Esophagus squamous epithelium (tissue), 5 donors: ENCODE measurements around the gene MEN1. TPM values are rescaled to one million over a fixed set of nuclear protein-coding genes. Genes with fewer than 3 reads are reported as not detected.

Experiments used
- DNase-seq: peaks from one replicate; lab custom pipeline; 2025; lab: John Stamatoyannopoulos, UW
- H3K27ac ChIP-seq, 4 donors: fragments of 200-600 bp; sonication (generic); one replicate each; pipeline ENCODE4 v1.5.1; 2016 to 2019; ENCODE audit warnings: mild to moderate bottlenecking in 1 of 4
- H3K27me3 ChIP-seq, 4 donors: fragments of 200-600 bp; sonication (generic); 1 replicate in 3 of 4; 2 replicates in 1 of 4; pipeline versions ENCODE4 v1.5.1 to v1.6.0; 2017 to 2021; ENCODE audit warnings: antibody characterized with exemption in 1 of 4
- H3K36me3 ChIP-seq, 3 donors: fragments of 200-600 bp; sonication (generic); one replicate each; pipeline ENCODE4 v1.5.1; 2016 to 2019
- H3K4me1 ChIP-seq, 3 donors: fragments of 200-600 bp; sonication (generic); one replicate each; pipeline ENCODE4 v1.5.1; 2017 to 2019
- H3K4me3 ChIP-seq, 4 donors: fragments of 200-600 bp; sonication (generic); 1 replicate in 3 of 4; 2 replicates in 1 of 4; pipeline ENCODE4 v1.5.1; 2016 to 2019; ENCODE audit warnings: mild to moderate bottlenecking in 2 of 4, moderate library complexity in 1 of 4
- H3K9me3 ChIP-seq, 3 donors: fragments of 200-600 bp; sonication (generic); one replicate each; pipeline ENCODE4 v1.5.1; 2016 to 2019
- POLR2A ChIP-seq, 4 donors: fragments of 450-650 bp; IDR thresholded peaks; one replicate each; pipeline ENCODE4 v1.6.1; 2017; ENCODE audit warnings: antibody characterized with exemption in 4 of 4, mild to moderate bottlenecking in 4 of 4, moderate library complexity in 3 of 4
- WGBS, 2 donors: methylation state at CpG; one replicate each; pipeline ENCODE4 v1.1.5; 2018; 5-methylcytosine and 5-hydroxymethylcytosine counted together
- intact Hi-C: fragments of 100-400 bp; cut with DNase I; formaldehyde crosslinking; loops from one replicate; pipeline ENCODE4 v1.15.0; 2022
- total RNA-seq, 4 donors: library from RNA; depleted of rRNA; stranded (reverse); fragments of >200 nt; gene quantifications; one replicate each; pipeline ENCODE4 v1.1.0, GENCODE V29; 2016
- TF ChIP-seq, protein P1 (sequence below), 6 experiments: fragments of 450-650 bp in 4 of 6; fragments of 200-600 bp in 2 of 6; sonication (generic) in 2 of 6; IDR thresholded peaks; one replicate each; pipeline ENCODE4 v1.5.1; 2016 to 2019; ENCODE audit warnings: antibody characterized with exemption in 6 of 6, mild to moderate bottlenecking in 4 of 6, moderate library complexity in 4 of 6
- donor health status: DM: yes; HTN: yes; CAD: no.

MEN1 gene
- total RNA-seq, 4 donors from 2014 or later, result 14.9 to 23.3 (median 17.0) TPM

DNA sequence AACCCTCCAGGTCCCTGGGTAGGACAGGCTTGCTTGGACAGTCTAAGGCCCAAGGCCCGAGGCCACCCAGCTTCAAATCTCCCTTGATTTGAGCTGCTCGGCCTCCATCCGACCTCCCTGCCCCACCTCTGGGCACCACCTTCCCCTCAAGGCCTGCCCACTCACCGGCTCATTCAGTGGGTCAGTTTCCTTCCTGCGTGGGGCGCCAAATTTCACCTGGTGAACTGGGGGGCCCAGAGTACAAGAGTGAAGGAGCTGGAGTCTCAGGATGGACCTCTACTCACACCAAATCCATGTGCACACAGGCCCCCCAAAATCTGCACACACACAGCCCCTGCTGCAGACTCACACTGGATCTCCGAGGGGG is 11.1 kb downstream of the MEN1 start:
- WGBS, 2 donors, result 54 to 61% methylated on average over 5 to 6 of the region's 7 CpGs
- peak overlapping the region in 1 of 4 donors; percentile 4 for H3K27ac ChIP-seq

DNA sequence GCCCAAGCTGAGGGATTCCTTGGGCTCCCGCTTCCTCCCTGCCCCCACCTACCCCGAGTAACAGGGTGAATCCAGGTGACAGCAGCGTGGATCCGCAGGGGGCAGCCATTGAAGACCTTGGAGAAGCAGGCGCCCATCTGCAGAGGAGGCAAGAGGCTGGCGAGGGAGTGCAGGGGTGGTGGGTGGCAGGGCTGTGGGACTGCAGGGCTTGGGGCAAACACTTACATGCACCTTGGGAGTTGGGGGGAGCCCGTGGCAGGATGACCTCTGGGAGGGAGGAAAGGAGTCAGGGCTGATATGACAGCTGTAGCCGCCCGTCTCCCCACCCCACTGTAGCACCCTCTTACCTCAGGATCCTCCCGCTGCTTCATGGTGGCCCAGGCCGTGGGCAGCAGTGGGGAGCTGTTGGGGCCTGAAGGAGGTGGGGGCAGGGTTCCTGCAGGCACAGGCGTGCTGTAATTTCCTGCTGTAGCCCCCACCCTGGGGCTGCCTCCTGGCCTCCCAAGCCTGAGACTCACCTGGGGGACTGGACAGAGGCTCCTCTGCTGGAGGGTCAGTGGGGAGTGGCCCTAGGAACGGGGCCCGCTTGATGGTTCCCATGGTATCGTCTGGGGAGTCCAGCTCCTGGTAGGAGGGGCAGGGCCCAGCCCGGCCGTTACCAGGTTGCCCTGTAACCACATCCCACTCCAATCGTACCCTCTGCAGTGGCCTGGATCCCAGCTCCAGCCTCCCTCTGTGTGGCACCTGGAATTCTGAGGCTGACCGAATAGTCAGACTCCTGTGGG is 13.4 kb downstream of the MEN1 start:
- intact Hi-C loops, result no loop called here
- no peaks in the 10 kb centered on the region for H3K9me3 ChIP-seq
- no peak overlapping the region for H3K4me3 ChIP-seq
- TF ChIP-seq, protein P1, sequence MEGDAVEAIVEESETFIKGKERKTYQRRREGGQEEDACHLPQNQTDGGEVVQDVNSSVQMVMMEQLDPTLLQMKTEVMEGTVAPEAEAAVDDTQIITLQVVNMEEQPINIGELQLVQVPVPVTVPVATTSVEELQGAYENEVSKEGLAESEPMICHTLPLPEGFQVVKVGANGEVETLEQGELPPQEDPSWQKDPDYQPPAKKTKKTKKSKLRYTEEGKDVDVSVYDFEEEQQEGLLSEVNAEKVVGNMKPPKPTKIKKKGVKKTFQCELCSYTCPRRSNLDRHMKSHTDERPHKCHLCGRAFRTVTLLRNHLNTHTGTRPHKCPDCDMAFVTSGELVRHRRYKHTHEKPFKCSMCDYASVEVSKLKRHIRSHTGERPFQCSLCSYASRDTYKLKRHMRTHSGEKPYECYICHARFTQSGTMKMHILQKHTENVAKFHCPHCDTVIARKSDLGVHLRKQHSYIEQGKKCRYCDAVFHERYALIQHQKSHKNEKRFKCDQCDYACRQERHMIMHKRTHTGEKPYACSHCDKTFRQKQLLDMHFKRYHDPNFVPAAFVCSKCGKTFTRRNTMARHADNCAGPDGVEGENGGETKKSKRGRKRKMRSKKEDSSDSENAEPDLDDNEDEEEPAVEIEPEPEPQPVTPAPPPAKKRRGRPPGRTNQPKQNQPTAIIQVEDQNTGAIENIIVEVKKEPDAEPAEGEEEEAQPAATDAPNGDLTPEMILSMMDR (IDR thresholded peaks at IDR 0.05), result no peak
- DNase-seq, result no peak
- H3K4me1 ChIP-seq, result peaks cover 0 to 10% (median 2%) of the 10 kb centered on the region in 3 donors
- H3K27me3 ChIP-seq, result no peaks in the 10 kb centered on the region
- peaks cover 0 to 23% (median 0%) of the 10 kb centered on the region in 3 donors for H3K36me3 ChIP-seq
- H3K27ac ChIP-seq, result no peak overlapping the region
- WGBS, 2 donors, result 83 to 85% methylated on average over 2 to 8 of the region's 19 CpGs

More for the DNA sequence above, 11.1 kb downstream of the MEN1 start:
- Histone ChIP-seq H3K36me3 (peaks cover 0 to 24% (median 0%) of the 10 kb centered on the region in 3 donors), H3K9me3 (no peaks in the 10 kb centered on the region), H3K4me3 (no peak overlapping the region), H3K27me3 (no peaks in the 10 kb centered on the region), H3K4me1 (peaks cover 17 to 30% (median 18%) of the 10 kb centered on the region in 3 donors)
- no peak for DNase-seq
- intact Hi-C loops, result no loop called here
- no peak for TF ChIP-seq POLR2A (IDR thresholded peaks at IDR 0.05)
- TF ChIP-seq, protein P1 (IDR thresholded peaks at IDR 0.05), result no peak

DNA sequence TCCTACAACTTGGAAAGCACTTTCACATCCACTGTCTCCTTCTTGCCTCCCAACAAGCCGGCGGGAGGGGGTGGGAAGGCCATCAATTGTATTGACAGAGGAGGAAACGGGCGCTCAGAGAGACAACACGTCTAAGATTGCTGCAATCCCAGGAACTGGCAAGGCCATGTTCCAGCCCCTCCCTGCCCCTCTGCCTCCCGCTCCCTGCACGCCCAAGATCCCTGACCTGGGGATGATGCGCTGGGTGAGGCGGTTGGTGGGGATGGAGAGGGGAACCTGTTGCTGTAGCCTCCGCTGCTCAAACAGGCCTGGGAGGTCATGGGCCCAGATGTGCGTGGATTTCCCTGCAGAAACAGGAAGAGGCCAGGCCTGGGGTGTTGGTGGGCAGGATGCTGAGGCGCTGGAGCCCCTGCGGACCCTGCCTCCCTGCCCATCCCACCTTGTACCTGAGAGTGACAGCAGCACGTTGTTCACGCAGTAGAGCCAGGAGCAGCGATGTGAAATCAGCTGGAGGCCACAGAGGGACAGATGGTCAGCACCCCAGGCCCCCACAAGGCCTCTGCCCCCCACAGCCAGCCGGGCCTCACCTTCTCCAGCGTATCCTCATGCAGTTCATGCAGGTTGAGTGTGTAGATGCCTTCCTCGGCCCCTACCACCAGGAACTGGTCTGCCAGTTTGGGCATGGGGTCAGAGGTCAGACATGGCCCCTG is 14.1 kb downstream of the MEN1 start:
- Histone ChIP-seq H3K4me1 (peaks cover 0 to 2% (median 0%) of the 10 kb centered on the region in 3 donors), H3K27ac (no peak overlapping the region), H3K36me3 (peaks cover 0 to 23% (median 0%) of the 10 kb centered on the region in 3 donors), H3K9me3 (no peaks in the 10 kb centered on the region), H3K27me3 (no peaks in the 10 kb centered on the region), H3K4me3 (no peak overlapping the region)
- TF ChIP-seq POLR2A (IDR thresholded peaks at IDR 0.05), result no peak
- TF ChIP-seq, protein P1 (IDR thresholded peaks at IDR 0.05), result no peak
- WGBS, 2 donors, result 69 to 87% methylated on average over 9 of the region's 19 CpGs
- no peak for DNase-seq
- intact Hi-C loops, result no loop called here

DNA sequence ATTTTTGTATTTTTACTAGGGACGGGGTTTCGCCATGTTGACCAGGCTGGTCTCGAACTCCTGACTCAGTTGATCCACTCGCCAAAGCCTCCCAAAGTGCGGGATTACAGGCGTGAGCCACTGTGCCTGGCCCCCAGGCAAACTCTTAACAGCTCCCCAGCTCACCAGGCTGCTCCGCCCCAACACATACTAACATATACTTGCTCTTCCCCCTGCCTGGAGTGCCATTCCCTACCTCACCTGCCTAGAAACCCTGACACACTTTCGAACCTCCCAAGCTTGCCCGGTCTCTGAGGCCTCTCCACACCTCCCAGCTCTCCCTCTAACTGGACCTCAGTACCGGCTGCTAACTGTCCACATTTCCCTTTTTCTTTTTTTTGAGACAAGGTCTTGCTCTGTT is 15.8 kb downstream of the MEN1 start:
- no peak overlapping the region for H3K4me3 ChIP-seq
- 82 to 95% methylated on average over 7 to 10 of the region's 10 CpGs for WGBS, 2 donors
- no peaks in the 10 kb centered on the region for H3K4me1 ChIP-seq
- H3K9me3 ChIP-seq, result no peaks in the 10 kb centered on the region
- no peak for DNase-seq
- intact Hi-C loops, result no loop called here
- H3K36me3 ChIP-seq, result peaks cover 0 to 33% (median 0%) of the 10 kb centered on the region in 3 donors
- no peaks in the 10 kb centered on the region for H3K27me3 ChIP-seq
- no peak overlapping the region for H3K27ac ChIP-seq
- TF ChIP-seq, protein P1 (IDR thresholded peaks at IDR 0.05), result no peak
